ENCODE results near the gene NEK8.

The NEK8 gene

GRCh38 chr17:28737770-28738679 is 9.4 kb downstream of the NEK8 start:
- Histone ChIP-seq H3K4me3 (ENCODE audit: low read depth in 1 of 2, low read length in 2 of 2) (no peak overlapping the region), H3K27me3 (ENCODE audit: control insufficient read depth in 1 of 2, insufficient read depth in 2 of 2, low read length in 2 of 2) (no peaks in the 10 kb centered on the region), H3K36me3 (ENCODE audit: control insufficient read depth in 1 of 2, insufficient read depth in 2 of 2, low read length in 2 of 2) (peaks cover 0 to 4% of the 10 kb centered on the region in 2 donors), H3K4me1 (ENCODE audit: control insufficient read depth in 1 of 2, insufficient read depth in 2 of 2, low read length in 2 of 2) (peaks cover 23 to 28% of the 10 kb centered on the region in 2 donors), H3K27ac (ENCODE audit: low read depth, low read length) (no peak overlapping the region), H3K9me3 (ENCODE audit: control insufficient read depth in 1 of 2, low read length in 2 of 2) (no peaks in the 10 kb centered on the region), H3K9ac (ENCODE audit: low read depth in 1 of 2, low read length in 2 of 2) (no peak overlapping the region)

- Histone ChIP-seq H3K36me3 (ENCODE audit: control insufficient read depth in 1 of 2, insufficient read depth in 2 of 2, low read length in 2 of 2) (peaks cover 0 to 3% of the 10 kb centered on the region in 2 donors), H3K4me3 (ENCODE audit: low read depth in 1 of 2, low read length in 2 of 2) (no peak overlapping the region), H3K4me1 (ENCODE audit: control insufficient read depth in 1 of 2, insufficient read depth in 2 of 2, low read length in 2 of 2) (peaks cover 23 to 28% of the 10 kb centered on the region in 2 donors), H3K9ac (ENCODE audit: low read depth in 1 of 2, low read length in 2 of 2) (no peak overlapping the region), H3K9me3 (ENCODE audit: control insufficient read depth in 1 of 2, low read length in 2 of 2) (no peaks in the 10 kb centered on the region), H3K27ac (ENCODE audit: low read depth, low read length) (no peak overlapping the region), H3K27me3 (ENCODE audit: control insufficient read depth in 1 of 2, insufficient read depth in 2 of 2, low read length in 2 of 2) (no peaks in the 10 kb centered on the region)
Observed at GRCh38 chr17:28738680-28739384, 10.2 kb downstream of the NEK8 start.

GRCh38 chr17:28740406-28741357 is 12.1 kb downstream of the NEK8 start:
- no peaks in the 10 kb centered on the region for H3K9me3 ChIP-seq (ENCODE audit: control insufficient read depth in 1 of 2, low read length in 2 of 2)
- no peaks in the 10 kb centered on the region for H3K36me3 ChIP-seq (ENCODE audit: control insufficient read depth in 1 of 2, insufficient read depth in 2 of 2, low read length in 2 of 2)
- H3K4me3 ChIP-seq (ENCODE audit: low read depth in 1 of 2, low read length in 2 of 2) = no peak overlapping the region
- peaks cover 32% of the 10 kb centered on the region in 2 donors for H3K4me1 ChIP-seq (ENCODE audit: control insufficient read depth in 1 of 2, insufficient read depth in 2 of 2, low read length in 2 of 2)
- no peak overlapping the region for H3K9ac ChIP-seq (ENCODE audit: low read depth in 1 of 2, low read length in 2 of 2)
- H3K27ac ChIP-seq (ENCODE audit: low read depth, low read length) = no peak overlapping the region
- H3K27me3 ChIP-seq (ENCODE audit: control insufficient read depth in 1 of 2, insufficient read depth in 2 of 2, low read length in 2 of 2) = no peaks in the 10 kb centered on the region

- peaks cover 41 to 42% of the 10 kb centered on the region in 2 donors for H3K4me1 ChIP-seq (ENCODE audit: control insufficient read depth in 1 of 2, insufficient read depth in 2 of 2, low read length in 2 of 2)
- H3K27me3 ChIP-seq (ENCODE audit: control insufficient read depth in 1 of 2, insufficient read depth in 2 of 2, low read length in 2 of 2) = no peaks in the 10 kb centered on the region
- H3K4me3 ChIP-seq (ENCODE audit: low read depth in 1 of 2, low read length in 2 of 2) = no peak overlapping the region
- no peaks in the 10 kb centered on the region for H3K9me3 ChIP-seq (ENCODE audit: control insufficient read depth in 1 of 2, low read length in 2 of 2)
- H3K9ac ChIP-seq (ENCODE audit: low read depth in 1 of 2, low read length in 2 of 2) = peak overlapping the region in 1 of 2 donors; percentile 38
- no peak overlapping the region for H3K27ac ChIP-seq (ENCODE audit: low read depth, low read length)
- no peaks in the 10 kb centered on the region for H3K36me3 ChIP-seq (ENCODE audit: control insufficient read depth in 1 of 2, insufficient read depth in 2 of 2, low read length in 2 of 2)
Observed at GRCh38 chr17:28741358-28742349, 13.1 kb downstream of the NEK8 start.

GRCh38 chr17:28743243-28744103 is 14.9 kb downstream of the NEK8 start, which contains the start of gene TRAF4:
TSS of gene TRAF4 (plus strand) at chr17:28744011. CDS start at chr17:28744113, 102 bp downstream.
- no peaks in the 10 kb centered on the region for H3K9me3 ChIP-seq (ENCODE audit: control insufficient read depth in 1 of 2, low read length in 2 of 2)
- H3K4me3 ChIP-seq (ENCODE audit: low read depth in 1 of 2, low read length in 2 of 2) = peak within 1 kb of the TSS; percentile 86 to 99
- H3K27me3 ChIP-seq (ENCODE audit: control insufficient read depth in 1 of 2, insufficient read depth in 2 of 2, low read length in 2 of 2) = no peaks in the 10 kb centered on the region
- peaks cover 53 to 57% of the 10 kb centered on the region in 2 donors for H3K4me1 ChIP-seq (ENCODE audit: control insufficient read depth in 1 of 2, insufficient read depth in 2 of 2, low read length in 2 of 2)
- peak within 1 kb of the TSS; percentile 99 for H3K27ac ChIP-seq (ENCODE audit: low read depth, low read length)
- peak within 1 kb of the TSS; percentile 95 to 99 for H3K9ac ChIP-seq (ENCODE audit: low read depth in 1 of 2, low read length in 2 of 2)
- peaks cover 12 to 16% of the 10 kb centered on the region in 2 donors for H3K36me3 ChIP-seq (ENCODE audit: control insufficient read depth in 1 of 2, insufficient read depth in 2 of 2, low read length in 2 of 2)

GRCh38 chr17:28744104-28744971 is 15.8 kb downstream of the NEK8 start:
- peak overlapping the region; percentile 99 for H3K27ac ChIP-seq (ENCODE audit: low read depth, low read length)
- peaks cover 57 to 59% of the 10 kb centered on the region in 2 donors for H3K4me1 ChIP-seq (ENCODE audit: control insufficient read depth in 1 of 2, insufficient read depth in 2 of 2, low read length in 2 of 2)
- H3K27me3 ChIP-seq (ENCODE audit: control insufficient read depth in 1 of 2, insufficient read depth in 2 of 2, low read length in 2 of 2) = no peaks in the 10 kb centered on the region
- H3K9me3 ChIP-seq (ENCODE audit: control insufficient read depth in 1 of 2, low read length in 2 of 2) = no peaks in the 10 kb centered on the region
- peak overlapping the region; percentile 95 to 99 for H3K9ac ChIP-seq (ENCODE audit: low read depth in 1 of 2, low read length in 2 of 2)
- peaks cover 15 to 25% of the 10 kb centered on the region in 2 donors for H3K36me3 ChIP-seq (ENCODE audit: control insufficient read depth in 1 of 2, insufficient read depth in 2 of 2, low read length in 2 of 2)
- peak overlapping the region; percentile 86 to 99 for H3K4me3 ChIP-seq (ENCODE audit: low read depth in 1 of 2, low read length in 2 of 2)

GRCh38 chr17:28744972-28745785 is 16.6 kb downstream of the NEK8 start:
- peak overlapping the region; percentile 99 for H3K27ac ChIP-seq (ENCODE audit: low read depth, low read length)
- peak overlapping the region; percentile 95 to 99 for H3K9ac ChIP-seq (ENCODE audit: low read depth in 1 of 2, low read length in 2 of 2)
- H3K4me1 ChIP-seq (ENCODE audit: control insufficient read depth in 1 of 2, insufficient read depth in 2 of 2, low read length in 2 of 2) = peaks cover 57 to 66% of the 10 kb centered on the region in 2 donors
- peak overlapping the region; percentile 86 to 99 for H3K4me3 ChIP-seq (ENCODE audit: low read depth in 1 of 2, low read length in 2 of 2)
- no peaks in the 10 kb centered on the region for H3K9me3 ChIP-seq (ENCODE audit: control insufficient read depth in 1 of 2, low read length in 2 of 2)
- H3K36me3 ChIP-seq (ENCODE audit: control insufficient read depth in 1 of 2, insufficient read depth in 2 of 2, low read length in 2 of 2) = peaks cover 15 to 29% of the 10 kb centered on the region in 2 donors
- no peaks in the 10 kb centered on the region for H3K27me3 ChIP-seq (ENCODE audit: control insufficient read depth in 1 of 2, insufficient read depth in 2 of 2, low read length in 2 of 2)

Data from duodenal mucosa (tissue), 2 donors.